T-cell (primary cell): ENCODE results near the gene BID. TPM values are rescaled to one million over a fixed set of nuclear protein-coding genes. Genes with fewer than 3 reads are reported as not detected.

ENCODE experiments used
- ATAC-seq, 4 experiments: fragments of 200-7000 bp in 3 of 4; fragments of 150-1000 bp in 1 of 4; cut with Tn5 transposase; replicated peaks in 1 of 4; 1 replicate in 3 of 4; 2 replicates in 1 of 4; pipeline ENCODE4 v1.10.0; 2021; ENCODE audit warnings: moderate library complexity in 3 of 4, mild to moderate bottlenecking in 2 of 4, moderate number of reproducible peaks in 1 of 4
- CTCF ChIA-PET, 2 donors: fragments of 300-600 bp; sonication (Branson Sonifier 250); formaldehyde crosslinking; loops; one replicate each; lab custom pipeline; 2022; ENCODE audit warnings: antibody characterized with exemption in 2 of 2; lab: Charles Lee
- POLR2A ChIA-PET, 2 donors: fragments of 300-600 bp; sonication (Branson Sonifier 250); formaldehyde crosslinking; loops; one replicate each; lab custom pipeline; 2022; ENCODE audit warnings: antibody characterized with exemption in 2 of 2; lab: Charles Lee
- DNase-seq, 35 experiments: peaks; one replicate each; pipeline versions ENCODE4 v3.0.0 to v3.0.0-alpha.2; 2013 to 2023
- H3K27ac ChIP-seq: one replicate; pipeline ENCODE4 v1.5.1; 2013; ENCODE audit warnings: low read length
- H3K27me3 ChIP-seq, 2 experiments: replicated peaks in 1 of 2; 1 replicate in 1 of 2; 2 replicates in 1 of 2; pipeline versions ENCODE4 v1.6.1 to v1.7.0; 2013; ENCODE audit warnings: low read length in 1 of 2, mixed read lengths in 1 of 2; ENCODE audit not compliant: control insufficient read depth in 2 of 2, insufficient read depth in 2 of 2; ENCODE audit errors: extremely low read depth in 1 of 2
- H3K36me3 ChIP-seq, 2 donors: 1 replicate in 1 of 2; 2 replicates in 1 of 2; pipeline versions ENCODE4 v1.6.1 to v1.7.0; 2013; ENCODE audit warnings: low read length in 1 of 2; ENCODE audit not compliant: control insufficient read depth in 2 of 2, insufficient read depth in 1 of 2; ENCODE audit errors: extremely low read depth in 1 of 2
- H3K4me1 ChIP-seq, 2 experiments: 1 replicate in 1 of 2; 2 replicates in 1 of 2; pipeline versions ENCODE4 v1.6.1 to v1.7.0; 2013; ENCODE audit warnings: low read length in 2 of 2, mixed read lengths in 1 of 2; ENCODE audit not compliant: insufficient read depth in 2 of 2, control insufficient read depth in 1 of 2; ENCODE audit errors: extremely low read depth in 1 of 2
- H3K4me3 ChIP-seq, 2 donors: 1 replicate in 1 of 2; 2 replicates in 1 of 2; pipeline versions ENCODE4 v1.5.1 to v1.7.0; 2013; ENCODE audit warnings: mild to moderate bottlenecking in 2 of 2, low read length in 1 of 2, moderate library complexity in 1 of 2; ENCODE audit not compliant: control insufficient read depth in 1 of 2; ENCODE audit errors: extremely low read depth in 1 of 2
- H3K9me3 ChIP-seq: 2 replicates; pipeline ENCODE4 v1.7.0; 2013
- H3K27ac Mint-ChIP-seq, 2 donors: one replicate each; pipeline ENCODE4 v1.8.0; 2020 to 2021; ENCODE audit warnings: mild to moderate bottlenecking in 2 of 2, mixed read lengths in 2 of 2
- H3K27me3 Mint-ChIP-seq, 2 donors: one replicate each; pipeline ENCODE4 v1.8.0; 2021 to 2022; ENCODE audit warnings: mixed read lengths in 2 of 2
- H3K36me3 Mint-ChIP-seq: one replicate; pipeline ENCODE4 v1.8.0; 2021; ENCODE audit warnings: mixed read lengths
- H3K4me1 Mint-ChIP-seq, 3 donors: one replicate each; pipeline ENCODE4 v1.8.0; 2020 to 2022; ENCODE audit warnings: mixed read lengths in 3 of 3, mild to moderate bottlenecking in 1 of 3
- H3K4me3 Mint-ChIP-seq, 3 donors: one replicate each; pipeline ENCODE4 v1.8.0; 2020 to 2022; ENCODE audit warnings: mild to moderate bottlenecking in 3 of 3, mixed read lengths in 3 of 3, moderate library complexity in 3 of 3
- H3K9me3 Mint-ChIP-seq, 3 donors: one replicate each; pipeline ENCODE4 v1.8.0; 2020 to 2022; ENCODE audit warnings: mixed read lengths in 3 of 3
- WGBS: methylation state at CpG from one replicate; pipeline ENCODE4 v1.1.5; 2013; ENCODE audit warnings: missing lambda C conversion rate; ENCODE audit not compliant: insufficient coverage; 5-methylcytosine and 5-hydroxymethylcytosine counted together
- total RNA-seq, 35 experiments: library from RNA in 6 of 35; stranded (reverse) in 6 of 35; fragments of 120-200 nt in 1 of 35; gene quantifications; one replicate each; pipeline versions ENCODE4 v1.2.1 to v1.2.4 and lab custom pipeline; 2013 to 2026

Gene BID
- total RNA-seq, 5 donors from 2014 or later (not counting 1 experiment from before 2014, with no cell fraction given): 15.8 to 34.6 (median 28.5) TPM

DNA sequence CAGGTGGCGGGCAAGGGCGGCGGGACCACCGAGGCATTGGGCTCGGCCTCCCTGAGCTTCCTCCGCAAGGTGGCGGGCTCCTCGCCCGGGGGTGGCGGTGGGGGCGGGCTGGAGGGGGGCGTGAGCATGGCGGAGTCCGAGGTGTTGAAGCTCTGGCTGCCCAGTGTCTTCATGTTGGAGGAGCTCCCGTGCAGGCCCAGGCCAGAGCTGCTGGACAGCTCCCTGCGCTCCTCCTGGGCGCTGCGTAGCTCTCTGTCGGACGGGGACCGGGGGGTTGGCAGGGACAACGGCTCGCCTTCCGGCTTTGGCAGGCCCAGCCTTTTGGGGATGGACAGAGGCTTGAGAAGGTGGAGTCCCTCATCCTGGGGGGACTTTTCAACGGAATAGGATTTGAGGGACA, 43.9 kb upstream of the BID start:
- CTCF ChIA-PET: no interaction called here
- POLR2A ChIA-PET: no interaction called here
- no peak for ATAC-seq

GRCh38 chr22:17817511-17818065, 43.3 kb upstream of the BID start:
- no peaks in the 10 kb centered on the region for H3K27me3 ChIP-seq
- 96% methylated on average over 31 of the region's 33 CpGs for WGBS
- no peaks in the 10 kb centered on the region for H3K36me3 ChIP-seq
- DNase-seq: no peak
- no peak for ATAC-seq
- CTCF ChIA-PET: no interaction called here
- Mint-ChIP-seq H3K27me3 (no peaks in the 10 kb centered on the region), H3K4me1 (no peaks in the 10 kb centered on the region), H3K4me3 (no peak overlapping the region), H3K27ac (no peak overlapping the region), H3K9me3 (no peaks in the 10 kb centered on the region), H3K36me3 (peaks cover 18% of the 10 kb centered on the region)
- H3K27ac ChIP-seq: no peak overlapping the region
- no peak overlapping the region for H3K4me3 ChIP-seq
- H3K9me3 ChIP-seq: no peaks in the 10 kb centered on the region
- H3K4me1 ChIP-seq: no peaks in the 10 kb centered on the region
- POLR2A ChIA-PET: no interaction called here

More for the DNA sequence above, 43.9 kb upstream of the BID start:
- H3K27me3 ChIP-seq: no peaks in the 10 kb centered on the region
- Mint-ChIP-seq H3K9me3 (no peaks in the 10 kb centered on the region), H3K4me1 (no peaks in the 10 kb centered on the region), H3K27me3 (no peaks in the 10 kb centered on the region), H3K36me3 (peaks cover 15% of the 10 kb centered on the region), H3K27ac (no peak overlapping the region), H3K4me3 (no peak overlapping the region)
- no peak overlapping the region for H3K27ac ChIP-seq
- H3K36me3 ChIP-seq: peaks cover 0 to 2% of the 10 kb centered on the region in 2 donors
- no peak overlapping the region for H3K4me3 ChIP-seq
- 96% methylated on average over 13 of the region's 25 CpGs for WGBS
- no peaks in the 10 kb centered on the region for H3K9me3 ChIP-seq
- DNase-seq: no peak
- no peaks in the 10 kb centered on the region for H3K4me1 ChIP-seq

DNA sequence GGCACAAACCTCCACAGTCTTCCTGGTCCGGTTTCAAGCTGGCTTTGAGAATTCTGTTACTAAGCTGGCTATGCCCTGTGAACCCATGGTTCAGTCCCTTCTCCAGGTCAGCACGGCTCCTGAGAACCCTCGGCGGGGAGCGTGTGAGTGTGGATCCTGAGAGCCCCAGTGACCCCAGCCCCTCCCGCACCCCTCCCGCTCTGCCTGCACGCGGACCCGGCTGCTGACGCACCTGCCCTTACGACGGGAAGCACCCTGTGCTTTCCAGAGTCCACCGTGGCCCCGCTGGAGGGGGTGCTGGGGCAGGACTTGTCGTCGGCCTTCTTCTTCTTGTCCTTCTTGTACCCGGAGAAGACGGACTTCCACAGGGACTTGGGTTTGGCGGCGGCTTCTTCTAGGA, 42.8 kb upstream of the BID start:
- H3K4me1 Mint-ChIP-seq: no peaks in the 10 kb centered on the region
- no peaks in the 10 kb centered on the region for H3K9me3 ChIP-seq
- no peaks in the 10 kb centered on the region for H3K27me3 Mint-ChIP-seq
- no peak overlapping the region for H3K27ac Mint-ChIP-seq
- ChIA-PET POLR2A (no interaction called here), CTCF (no interaction called here)
- no peaks in the 10 kb centered on the region for H3K27me3 ChIP-seq
- no peaks in the 10 kb centered on the region for H3K4me1 ChIP-seq
- no peaks in the 10 kb centered on the region for H3K36me3 ChIP-seq
- no peak overlapping the region for H3K27ac ChIP-seq
- no peaks in the 10 kb centered on the region for H3K9me3 Mint-ChIP-seq
- no peak for ATAC-seq
- no peak overlapping the region for H3K4me3 ChIP-seq
- H3K4me3 Mint-ChIP-seq: no peak overlapping the region
- peaks cover 18% of the 10 kb centered on the region for H3K36me3 Mint-ChIP-seq
- DNase-seq: no peak
- WGBS: 93% methylated on average over 21 of the region's 21 CpGs

- H3K27me3 ChIP-seq: no peaks in the 10 kb centered on the region
- Mint-ChIP-seq H3K36me3 (peaks cover 18% of the 10 kb centered on the region), H3K4me1 (no peaks in the 10 kb centered on the region), H3K4me3 (no peak overlapping the region), H3K27me3 (no peaks in the 10 kb centered on the region), H3K27ac (no peak overlapping the region), H3K9me3 (no peaks in the 10 kb centered on the region)
- no peak for DNase-seq
- no peaks in the 10 kb centered on the region for H3K36me3 ChIP-seq
- H3K27ac ChIP-seq: no peak overlapping the region
- no peaks in the 10 kb centered on the region for H3K4me1 ChIP-seq
- 87% methylated on average over 10 of the region's 14 CpGs for WGBS
- ChIA-PET CTCF (no interaction called here), POLR2A (no interaction called here)
- no peaks in the 10 kb centered on the region for H3K9me3 ChIP-seq
- H3K4me3 ChIP-seq: no peak overlapping the region
- no peak for ATAC-seq
These were observed 42.4 kb upstream of the BID start for GRCh38 chr22:17816649-17817048.

DNA sequence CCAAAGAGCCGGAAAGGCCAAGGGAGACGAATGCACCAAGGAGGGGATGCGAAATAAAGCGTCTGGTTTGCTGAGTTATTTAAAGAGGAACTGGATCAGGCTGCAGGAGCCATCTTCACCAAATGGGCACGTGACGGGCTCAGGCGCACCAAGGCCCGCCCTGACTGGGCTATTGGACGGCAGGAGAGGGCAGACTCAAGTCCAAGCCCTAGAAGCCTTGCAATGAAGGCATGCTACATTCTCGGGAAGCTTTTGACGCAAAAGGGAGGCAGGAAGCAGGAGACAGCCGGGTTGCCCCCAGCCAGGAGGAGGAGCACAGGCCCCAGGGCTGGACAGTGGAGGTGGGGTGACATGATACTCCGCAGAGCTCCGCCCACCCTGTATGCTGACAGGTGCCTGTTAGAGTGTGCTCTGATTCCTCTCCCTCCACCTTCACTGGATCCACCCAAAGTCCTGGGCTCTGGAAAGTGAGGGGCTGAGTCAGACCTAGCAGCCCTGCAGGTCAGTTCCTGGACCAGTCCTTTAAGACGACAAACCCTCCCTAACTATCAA, 41.5 kb upstream of the BID start:
- H3K4me1 ChIP-seq: no peaks in the 10 kb centered on the region
- Mint-ChIP-seq H3K27me3 (no peaks in the 10 kb centered on the region), H3K4me3 (no peak overlapping the region), H3K36me3 (peaks cover 20% of the 10 kb centered on the region), H3K27ac (no peak overlapping the region), H3K9me3 (no peaks in the 10 kb centered on the region), H3K4me1 (no peaks in the 10 kb centered on the region)
- no peak overlapping the region for H3K4me3 ChIP-seq
- no peaks in the 10 kb centered on the region for H3K9me3 ChIP-seq
- H3K36me3 ChIP-seq: peaks cover 0 to 2% of the 10 kb centered on the region in 2 donors
- H3K27me3 ChIP-seq: no peaks in the 10 kb centered on the region
- ChIA-PET POLR2A (no interaction called here), CTCF (no interaction called here)
- no peak for DNase-seq
- no peak overlapping the region for H3K27ac ChIP-seq
- WGBS: 91% methylated on average over 12 of the region's 15 CpGs
- ATAC-seq: no peak

GRCh38 chr22:17814830-17815229, 40.6 kb upstream of the BID start:
- no peaks in the 10 kb centered on the region for H3K9me3 Mint-ChIP-seq
- no peak overlapping the region for H3K27ac ChIP-seq
- no peaks in the 10 kb centered on the region for H3K27me3 ChIP-seq
- H3K4me3 Mint-ChIP-seq: no peak overlapping the region
- peaks cover 24% of the 10 kb centered on the region for H3K36me3 Mint-ChIP-seq
- no peak overlapping the region for H3K27ac Mint-ChIP-seq
- no peak overlapping the region for H3K4me3 ChIP-seq
- ChIA-PET CTCF (no interaction called here), POLR2A (no interaction called here)
- ATAC-seq (no peak), DNase-seq (no peak)
- no peaks in the 10 kb centered on the region for H3K4me1 Mint-ChIP-seq
- no peaks in the 10 kb centered on the region for H3K9me3 ChIP-seq
- H3K4me1 ChIP-seq: no peaks in the 10 kb centered on the region
- 94% methylated on average over 17 of the region's 20 CpGs for whole genome bisulfite sequencing
- H3K27me3 Mint-ChIP-seq: no peaks in the 10 kb centered on the region
- peaks cover 0 to 6% of the 10 kb centered on the region in 2 donors for H3K36me3 ChIP-seq

GRCh38 chr22:17814084-17814483, 39.8 kb upstream of the BID start:
- no peak overlapping the region for H3K27ac ChIP-seq
- Mint-ChIP-seq H3K4me3 (no peak overlapping the region), H3K36me3 (peaks cover 26% of the 10 kb centered on the region), H3K4me1 (no peaks in the 10 kb centered on the region), H3K27ac (no peak overlapping the region), H3K9me3 (no peaks in the 10 kb centered on the region), H3K27me3 (no peaks in the 10 kb centered on the region)
- no peak overlapping the region for H3K4me3 ChIP-seq
- CTCF ChIA-PET: no interaction called here
- no peaks in the 10 kb centered on the region for H3K27me3 ChIP-seq
- no peaks in the 10 kb centered on the region for H3K4me1 ChIP-seq
- H3K9me3 ChIP-seq: no peaks in the 10 kb centered on the region
- POLR2A ChIA-PET: no interaction called here
- ATAC-seq (no peak), DNase-seq (no peak)
- WGBS: no CpG with 5 or more reads among the region's 6 CpGs
- peaks cover 0 to 6% of the 10 kb centered on the region in 2 donors for H3K36me3 ChIP-seq
